GM12878 (cell line): ENCODE measurements around the gene MYO16. TPM values are rescaled to one million over a fixed set of nuclear protein-coding genes. Genes with fewer than 3 reads are reported as not detected.

ENCODE experiments used
- CBX3 ChIP-seq: fragments of 200-600 bp; sonication (generic); IDR thresholded peaks from 2 replicates; pipeline ENCODE4 v1.6.1; 2016; ENCODE audit warnings: low read depth, borderline replicate concordance
- CHD1 ChIP-seq: IDR thresholded peaks from 2 replicates; pipeline ENCODE4 v1.6.1; 2012; ENCODE audit warnings: low read depth, low read length, improper control_type of control experiment
- CHD2 ChIP-seq: IDR thresholded peaks from 2 replicates; pipeline ENCODE4 v1.6.1; 2011; ENCODE audit warnings: low read depth, low read length, improper control_type of control experiment, borderline replicate concordance
- DPF2 ChIP-seq: fragments of 450-650 bp; IDR thresholded peaks from 2 replicates; pipeline ENCODE4 v1.6.1; 2017; ENCODE audit warnings: mild to moderate bottlenecking
- FOS ChIP-seq: IDR thresholded peaks from 3 replicates; pipeline ENCODE4 v1.6.1; 2011; ENCODE audit warnings: borderline replicate concordance; ENCODE audit not compliant: insufficient read length; ENCODE audit errors: extremely low read depth
- IKZF2 ChIP-seq, 2 experiments: fragments of 450-650 bp; IDR thresholded peaks; 2 replicates each; pipeline ENCODE4 v1.6.1; 2017; ENCODE audit warnings: mild to moderate bottlenecking in 2 of 2, moderate library complexity in 2 of 2
- JUNB ChIP-seq: IDR thresholded peaks from 2 replicates; pipeline ENCODE4 v1.6.1; 2016; ENCODE audit warnings: antibody characterized with exemption, mild to moderate bottlenecking
- POLR2AphosphoS5 ChIP-seq: IDR thresholded peaks from 2 replicates; pipeline ENCODE4 v1.6.1; 2011; ENCODE audit warnings: mild to moderate bottlenecking, low read length, inconsistent platforms
- RB1 ChIP-seq: fragments of 450-650 bp; formaldehyde crosslinking; IDR thresholded peaks from 2 replicates; pipeline ENCODE4 v1.6.1; 2017; ENCODE audit warnings: mild to moderate bottlenecking, borderline replicate concordance
- USF2 ChIP-seq: IDR thresholded peaks from 2 replicates; pipeline ENCODE4 v1.6.1; 2011; ENCODE audit warnings: low read depth, low read length, improper control_type of control experiment, borderline replicate concordance
- ZZZ3 ChIP-seq: IDR thresholded peaks from 2 replicates; pipeline ENCODE4 v1.6.1; 2011; ENCODE audit warnings: low read depth; ENCODE audit not compliant: control insufficient read depth, insufficient read length
- polyA plus RNA-seq, 11 experiments: library from polyadenylated mRNA; depleted of rRNA in 4 of 11; unstranded in 6 of 11; stranded (reverse) in 5 of 11; fragments of >200 nt; fragmentation: Nextera tagmentation in 4 of 11; fragmentation: Illumina TruSeq in 1 of 11; extraction: Ambion mirVana in 4 of 11; extraction: Trizol in 1 of 11; gene quantifications; 1 replicate in 1 of 11; 2 replicates in 10 of 11; pipeline versions ENCODE4 v1.2.1 to v1.2.3, GENCODE V29; 2011 to 2016; ENCODE audit warnings: inconsistent platforms in 2 of 11, missing spikeins in 2 of 11, low read depth in 1 of 11
- total RNA-seq, 4 experiments: library from RNA; depleted of rRNA in 3 of 4; stranded (reverse); fragments of >200 nt in 3 of 4; fragmentation: Illumina TruSeq in 1 of 4; extraction: Trizol in 1 of 4; gene quantifications; 2 replicates each; pipeline versions ENCODE4 v1.2.1 to v1.2.3, GENCODE V29; 2013 to 2021
- TF ChIP-seq, protein P1 (sequence below): fragments of 450-650 bp; IDR thresholded peaks from 2 replicates; pipeline ENCODE4 v1.6.1; 2018; ENCODE audit warnings: borderline replicate concordance, mild to moderate bottlenecking; ENCODE audit not compliant: partially characterized antibody
- TF ChIP-seq, protein P2 (sequence below): fragments of 450-650 bp; formaldehyde crosslinking; IDR thresholded peaks from 2 replicates; pipeline ENCODE4 v1.4.0; 2022; ENCODE audit warnings: mild to moderate bottlenecking, moderate library complexity
- TF ChIP-seq, protein P3 (sequence below): fragments of 450-650 bp; IDR thresholded peaks from 2 replicates; pipeline ENCODE4 v1.6.1; 2017; ENCODE audit warnings: mild to moderate bottlenecking

The MYO16 gene
- total and polyA plus RNA-seq, 10 of the 15 experiments (the other 5 are each of a cell fraction or from before 2014, with no cell fraction given), result under 0.01 to 1.7 (median 0.05) TPM; not detected in 4

- TF ChIP-seq CHD2, result no peak
- no peak for TF ChIP-seq CBX3
- TF ChIP-seq USF2, result no peak
- TF ChIP-seq DPF2, result no peak
- TF ChIP-seq POLR2AphosphoS5, result no peak
- no peak for TF ChIP-seq JUNB
- no peak for TF ChIP-seq IKZF2 (IDR thresholded peaks at IDR 0.05)
- TF ChIP-seq, protein P1, sequence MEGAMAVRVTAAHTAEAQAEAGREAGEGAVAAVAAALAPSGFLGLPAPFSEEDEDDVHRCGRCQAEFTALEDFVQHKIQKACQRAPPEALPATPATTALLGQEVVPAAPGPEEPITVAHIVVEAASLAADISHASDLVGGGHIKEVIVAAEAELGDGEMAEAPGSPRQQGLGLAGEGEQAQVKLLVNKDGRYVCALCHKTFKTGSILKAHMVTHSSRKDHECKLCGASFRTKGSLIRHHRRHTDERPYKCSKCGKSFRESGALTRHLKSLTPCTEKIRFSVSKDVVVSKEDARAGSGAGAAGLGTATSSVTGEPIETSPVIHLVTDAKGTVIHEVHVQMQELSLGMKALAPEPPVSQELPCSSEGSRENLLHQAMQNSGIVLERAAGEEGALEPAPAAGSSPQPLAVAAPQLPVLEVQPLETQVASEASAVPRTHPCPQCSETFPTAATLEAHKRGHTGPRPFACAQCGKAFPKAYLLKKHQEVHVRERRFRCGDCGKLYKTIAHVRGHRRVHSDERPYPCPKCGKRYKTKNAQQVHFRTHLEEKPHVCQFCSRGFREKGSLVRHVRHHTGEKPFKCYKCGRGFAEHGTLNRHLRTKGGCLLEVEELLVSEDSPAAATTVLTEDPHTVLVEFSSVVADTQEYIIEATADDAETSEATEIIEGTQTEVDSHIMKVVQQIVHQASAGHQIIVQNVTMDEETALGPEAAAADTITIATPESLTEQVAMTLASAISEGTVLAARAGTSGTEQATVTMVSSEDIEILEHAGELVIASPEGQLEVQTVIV, result no peak
- no peak for TF ChIP-seq ZZZ3
- TF ChIP-seq RB1, result no peak
- no peak for TF ChIP-seq FOS
- TF ChIP-seq, protein P2, sequence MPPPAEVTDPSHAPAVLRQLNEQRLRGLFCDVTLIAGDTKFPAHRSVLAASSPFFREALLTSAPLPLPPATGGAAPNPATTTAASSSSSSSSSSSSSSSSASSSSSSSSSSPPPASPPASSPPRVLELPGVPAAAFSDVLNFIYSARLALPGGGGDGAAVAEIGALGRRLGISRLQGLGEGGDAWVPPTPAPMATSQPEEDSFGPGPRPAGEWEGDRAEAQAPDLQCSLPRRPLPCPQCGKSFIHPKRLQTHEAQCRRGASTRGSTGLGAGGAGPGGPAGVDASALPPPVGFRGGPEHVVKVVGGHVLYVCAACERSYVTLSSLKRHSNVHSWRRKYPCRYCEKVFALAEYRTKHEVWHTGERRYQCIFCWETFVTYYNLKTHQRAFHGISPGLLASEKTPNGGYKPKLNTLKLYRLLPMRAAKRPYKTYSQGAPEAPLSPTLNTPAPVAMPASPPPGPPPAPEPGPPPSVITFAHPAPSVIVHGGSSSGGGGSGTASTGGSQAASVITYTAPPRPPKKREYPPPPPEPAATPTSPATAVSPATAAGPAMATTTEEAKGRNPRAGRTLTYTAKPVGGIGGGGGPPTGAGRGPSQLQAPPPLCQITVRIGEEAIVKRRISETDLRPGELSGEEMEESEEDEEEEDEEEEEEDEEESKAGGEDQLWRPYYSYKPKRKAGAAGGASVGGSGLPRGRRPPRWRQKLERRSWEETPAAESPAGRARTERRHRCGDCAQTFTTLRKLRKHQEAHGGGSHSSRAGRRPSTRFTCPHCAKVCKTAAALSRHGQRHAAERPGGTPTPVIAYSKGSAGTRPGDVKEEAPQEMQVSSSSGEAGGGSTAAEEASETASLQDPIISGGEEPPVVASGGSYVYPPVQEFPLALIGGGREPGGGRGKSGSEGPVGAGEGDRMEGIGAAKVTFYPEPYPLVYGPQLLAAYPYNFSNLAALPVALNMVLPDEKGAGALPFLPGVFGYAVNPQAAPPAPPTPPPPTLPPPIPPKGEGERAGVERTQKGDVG (CRISPR knock-in tag), result no peak
- TF ChIP-seq CHD1, result no peak
- TF ChIP-seq, protein P3, sequence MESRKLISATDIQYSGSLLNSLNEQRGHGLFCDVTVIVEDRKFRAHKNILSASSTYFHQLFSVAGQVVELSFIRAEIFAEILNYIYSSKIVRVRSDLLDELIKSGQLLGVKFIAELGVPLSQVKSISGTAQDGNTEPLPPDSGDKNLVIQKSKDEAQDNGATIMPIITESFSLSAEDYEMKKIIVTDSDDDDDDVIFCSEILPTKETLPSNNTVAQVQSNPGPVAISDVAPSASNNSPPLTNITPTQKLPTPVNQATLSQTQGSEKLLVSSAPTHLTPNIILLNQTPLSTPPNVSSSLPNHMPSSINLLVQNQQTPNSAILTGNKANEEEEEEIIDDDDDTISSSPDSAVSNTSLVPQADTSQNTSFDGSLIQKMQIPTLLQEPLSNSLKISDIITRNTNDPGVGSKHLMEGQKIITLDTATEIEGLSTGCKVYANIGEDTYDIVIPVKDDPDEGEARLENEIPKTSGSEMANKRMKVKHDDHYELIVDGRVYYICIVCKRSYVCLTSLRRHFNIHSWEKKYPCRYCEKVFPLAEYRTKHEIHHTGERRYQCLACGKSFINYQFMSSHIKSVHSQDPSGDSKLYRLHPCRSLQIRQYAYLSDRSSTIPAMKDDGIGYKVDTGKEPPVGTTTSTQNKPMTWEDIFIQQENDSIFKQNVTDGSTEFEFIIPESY, result no peak
Measured at GRCh38 chr13:108743522-108743921, 114.1 kb downstream of the MYO16 start (continued).
